ENCODE measurements around the gene GALNT9.
"Not testable (repeated sequence)": the region's sequence is repeated elsewhere in the genome, so short reads cannot be mapped to it uniquely, and the experiment has no call there.

DNA sequence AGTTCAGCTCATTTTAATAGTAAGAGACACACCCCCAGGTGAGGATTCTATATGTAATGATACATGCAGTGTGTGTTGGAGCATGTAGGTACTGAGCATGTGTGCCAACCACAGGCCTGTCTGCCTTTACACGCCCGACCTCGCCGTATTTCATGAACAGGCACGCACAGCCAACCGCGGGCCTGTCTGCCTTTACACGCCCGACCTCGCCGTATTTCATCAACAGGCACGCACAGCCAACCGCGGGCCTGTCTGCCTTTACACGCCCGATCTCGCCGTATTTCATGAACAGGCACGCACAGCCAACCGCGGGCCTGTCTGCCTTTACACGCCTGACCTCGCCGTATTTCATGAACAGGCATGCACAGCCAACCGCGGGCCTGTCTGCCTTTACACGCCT lies 63.6 kb downstream of the GALNT9 start:
- not testable (repeated sequence) for TF ChIP-seq POLR2A, CTCF, EP300 (IDR thresholded peaks at IDR 0.05)

Data from sigmoid colon (tissue), 4 donors.